Mesendoderm (in vitro differentiated cells): ENCODE measurements around the gene MACROD1.
A peak's percentile ranks its signal among the peaks of the same experiment; 100 is the strongest.

Experiments used
- DNase-seq: peaks from one replicate; pipeline ENCODE4 v3.0.0; 2013
- H2AK5ac ChIP-seq: 2 replicates; pipeline ENCODE4 v1.6.1; 2013; ENCODE audit warnings: low read length, inconsistent platforms
- H2BK120ac ChIP-seq: 2 replicates; pipeline ENCODE4 v1.6.1; 2013; ENCODE audit warnings: low read depth, mild to moderate bottlenecking, low read length, moderate library complexity, mixed read lengths
- H2BK15ac ChIP-seq: replicated peaks from 2 replicates; pipeline ENCODE4 v1.6.1; 2013; ENCODE audit warnings: low read depth, mild to moderate bottlenecking, moderate library complexity
- H2BK5ac ChIP-seq: 2 replicates; pipeline ENCODE4 v1.6.1; 2013; ENCODE audit warnings: low read length, inconsistent platforms
- H3K18ac ChIP-seq: 2 replicates; pipeline ENCODE4 v1.6.1; 2013; ENCODE audit warnings: mild to moderate bottlenecking, low read length, mixed read lengths
- H3K23ac ChIP-seq: one replicate; pipeline ENCODE4 v1.6.1; 2013; ENCODE audit warnings: low read length
- H3K27ac ChIP-seq: 2 replicates; pipeline ENCODE4 v1.5.1; 2013; ENCODE audit warnings: low read depth, mild to moderate bottlenecking, inconsistent platforms, low read length, moderate library complexity
- H3K27me3 ChIP-seq: 2 replicates; pipeline ENCODE4 v1.6.1; 2013; ENCODE audit warnings: low read length, control low read depth, mild to moderate bottlenecking, inconsistent platforms; ENCODE audit not compliant: insufficient read depth, poor library complexity
- H3K36me3 ChIP-seq: 2 replicates; pipeline ENCODE4 v1.6.1; 2013; ENCODE audit warnings: low read length, inconsistent platforms; ENCODE audit not compliant: control insufficient read depth, insufficient read depth
- H3K4ac ChIP-seq: one replicate; pipeline ENCODE4 v1.6.1; 2013; ENCODE audit warnings: low read depth, mild to moderate bottlenecking, low read length, moderate library complexity
- H3K4me1 ChIP-seq: 2 replicates; pipeline ENCODE4 v1.6.1; 2013; ENCODE audit warnings: low read depth, low read length, inconsistent platforms; ENCODE audit not compliant: control insufficient read depth
- H3K4me2 ChIP-seq: 2 replicates; pipeline ENCODE4 v1.6.1; 2013; ENCODE audit warnings: low read length
- H3K4me3 ChIP-seq: 2 replicates; pipeline ENCODE4 v1.5.1; 2013; ENCODE audit warnings: mild to moderate bottlenecking, low read length
- H3K56ac ChIP-seq: one replicate; pipeline ENCODE4 v1.6.1; 2013; ENCODE audit warnings: low read length
- H3K79me1 ChIP-seq: 2 replicates; pipeline ENCODE4 v1.6.1; 2013; ENCODE audit warnings: low read length, inconsistent platforms
- H3K79me2 ChIP-seq: 2 replicates; pipeline ENCODE4 v1.6.1; 2013; ENCODE audit warnings: mild to moderate bottlenecking, low read length; ENCODE audit not compliant: control insufficient read depth, insufficient read depth
- H3K9ac ChIP-seq: 2 replicates; pipeline ENCODE4 v1.6.1; 2013; ENCODE audit warnings: low read length, inconsistent platforms
- H4K5ac ChIP-seq: one replicate; pipeline ENCODE4 v1.6.1; 2013; ENCODE audit warnings: low read length
- H4K8ac ChIP-seq: one replicate; pipeline ENCODE4 v1.6.1; 2013; ENCODE audit warnings: low read depth, mild to moderate bottlenecking, control low read depth, low read length, moderate library complexity
- WGBS: extraction: QIAGEN DNeasy Blood & Tissue Kit; methylation state at CpG from one replicate; pipeline ENCODE4 v1.1.7; 2013; ENCODE audit warnings: low lambda C conversion rate, missing lambda C conversion rate; ENCODE audit not compliant: insufficient coverage; ENCODE audit errors: extremely low coverage; 5-methylcytosine and 5-hydroxymethylcytosine counted together

The MACROD1 gene

DNA sequence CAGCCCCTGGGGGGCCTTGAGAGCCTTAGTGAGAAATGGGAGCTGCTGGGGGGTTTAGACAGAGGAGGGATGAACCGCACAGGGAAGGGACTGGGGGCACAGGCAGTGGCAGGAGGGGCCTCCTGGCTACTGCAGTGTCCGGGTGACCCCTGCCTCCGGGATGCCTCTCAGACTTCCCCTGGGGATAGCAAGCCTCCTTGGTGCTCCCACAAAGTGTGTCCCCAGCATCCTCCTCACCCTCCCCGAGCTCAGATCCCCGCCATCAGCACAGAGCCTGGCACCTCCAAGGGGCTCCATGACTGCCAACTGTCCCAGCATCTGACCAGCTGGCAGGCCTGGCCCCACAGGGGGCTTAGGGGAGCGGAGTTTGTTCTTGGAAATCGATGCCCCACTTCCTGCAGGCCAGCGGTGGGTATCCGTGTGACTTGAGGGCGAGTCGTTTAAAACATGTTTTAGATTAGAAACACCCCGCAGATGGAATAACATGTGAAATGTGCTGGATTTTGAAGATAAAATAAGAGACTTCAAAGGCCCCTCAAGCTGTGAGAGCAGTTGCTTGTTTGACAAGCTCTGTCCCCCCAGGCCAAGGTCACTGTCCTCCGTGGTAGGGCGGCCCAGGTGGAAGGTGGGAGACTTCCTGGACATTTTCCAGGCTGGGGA is 143.7 kb downstream of the MACROD1 start:
- Histone ChIP-seq H3K4me1 (peaks cover 2% of the 10 kb centered on the region), H3K79me1 (no peaks in the 10 kb centered on the region), H3K27ac (no peak overlapping the region), H4K5ac (no peak overlapping the region), H3K4ac (no peak overlapping the region), H3K27me3 (no peaks in the 10 kb centered on the region), H2AK5ac (no peak overlapping the region), H2BK5ac (no peak overlapping the region), H4K8ac (no peak overlapping the region), H3K79me2 (no peaks in the 10 kb centered on the region), H2BK15ac (no peak overlapping the region), H3K9ac (no peak overlapping the region), H3K4me2 (no peak overlapping the region), H3K23ac (no peak overlapping the region), H3K56ac (peak overlapping the region; percentile 2), H3K18ac (no peak overlapping the region), H3K36me3 (no peaks in the 10 kb centered on the region), H3K4me3 (no peak overlapping the region), H2BK120ac (no peak overlapping the region)
- DNase-seq: no peak
- no CpG with 5 or more reads among the region's 14 CpGs for WGBS

DNA sequence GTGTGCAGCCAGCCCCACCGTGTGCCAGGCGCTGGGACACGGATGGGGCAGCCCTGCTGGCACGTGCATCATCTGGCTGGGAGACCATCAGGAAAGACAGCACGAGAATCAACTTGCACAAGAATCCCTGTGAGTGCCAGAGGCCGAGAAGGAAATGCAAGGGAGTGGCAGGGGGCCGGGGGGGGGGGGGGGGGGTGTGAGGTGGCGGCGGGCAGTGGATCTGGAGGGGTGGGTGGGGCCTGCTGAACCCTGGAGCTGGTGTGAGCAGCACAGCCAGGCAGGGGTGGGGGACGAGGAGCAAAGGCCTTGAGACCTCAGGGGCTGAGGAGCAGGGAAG is 144.2 kb downstream of the MACROD1 start:
- no peak overlapping the region for H3K9ac ChIP-seq
- H4K8ac ChIP-seq: no peak overlapping the region
- no peaks in the 10 kb centered on the region for H3K36me3 ChIP-seq
- H3K56ac ChIP-seq: peak overlapping the region; percentile 2
- H3K18ac ChIP-seq: no peak overlapping the region
- no peak overlapping the region for H2AK5ac ChIP-seq
- no peak overlapping the region for H4K5ac ChIP-seq
- H3K4me3 ChIP-seq: no peak overlapping the region
- no peaks in the 10 kb centered on the region for H3K79me1 ChIP-seq
- H3K4me2 ChIP-seq: no peak overlapping the region
- peaks cover 2% of the 10 kb centered on the region for H3K4me1 ChIP-seq
- H2BK15ac ChIP-seq: no peak overlapping the region
- no peak overlapping the region for H3K23ac ChIP-seq
- no peak overlapping the region for H3K27ac ChIP-seq
- no peak overlapping the region for H2BK120ac ChIP-seq
- no peaks in the 10 kb centered on the region for H3K79me2 ChIP-seq
- H3K4ac ChIP-seq: no peak overlapping the region
- no peaks in the 10 kb centered on the region for H3K27me3 ChIP-seq
- no CpG with 5 or more reads among the region's 10 CpGs for WGBS
- no peak for DNase-seq
- H2BK5ac ChIP-seq: no peak overlapping the region

DNA sequence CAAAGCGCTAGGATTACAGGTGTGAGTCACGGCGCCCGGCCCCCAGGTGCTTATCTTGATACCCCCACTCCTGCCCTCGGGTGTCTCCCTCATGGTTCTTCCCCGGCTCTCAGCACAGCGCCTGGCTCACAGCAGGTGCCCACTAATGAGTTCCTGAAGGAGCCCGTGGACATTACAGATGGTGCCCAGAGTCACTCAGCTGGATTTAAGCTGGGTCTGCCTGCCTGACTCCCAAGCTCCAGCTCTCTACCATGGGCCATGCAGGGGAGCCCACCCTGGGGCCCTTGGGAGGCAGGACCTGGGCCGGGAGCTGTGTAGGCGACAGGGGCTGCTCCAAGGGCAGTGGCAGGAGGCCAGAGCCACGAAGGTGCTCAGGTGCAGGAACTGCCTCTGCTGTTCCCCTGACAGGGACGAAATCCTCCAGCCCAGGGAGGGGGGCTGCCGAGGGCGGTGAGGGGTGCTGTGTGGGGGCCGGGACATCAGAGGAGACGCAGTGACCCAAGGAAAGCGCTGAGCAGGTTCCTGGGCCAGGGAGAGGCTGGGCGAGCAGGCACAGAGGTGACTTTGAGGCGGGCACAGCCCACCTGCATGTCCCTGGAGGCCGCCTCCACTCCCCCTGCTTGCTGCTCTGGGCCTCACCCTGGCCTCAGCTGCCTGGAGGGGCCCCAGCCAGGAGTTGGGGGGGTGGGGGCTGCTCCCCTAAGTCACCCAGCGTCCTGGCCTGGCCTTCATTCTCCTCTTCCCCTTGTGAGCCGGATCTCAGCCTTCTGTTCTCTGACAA is 144.7 kb downstream of the MACROD1 start:
- no peak overlapping the region for H3K27ac ChIP-seq
- H3K27me3 ChIP-seq: no peaks in the 10 kb centered on the region
- H4K8ac ChIP-seq: no peak overlapping the region
- H3K18ac ChIP-seq: no peak overlapping the region
- no peak overlapping the region for H3K4me3 ChIP-seq
- H3K79me1 ChIP-seq: no peaks in the 10 kb centered on the region
- no peaks in the 10 kb centered on the region for H3K79me2 ChIP-seq
- no peak overlapping the region for H3K23ac ChIP-seq
- no peak overlapping the region for H3K9ac ChIP-seq
- H3K4me2 ChIP-seq: no peak overlapping the region
- no peak overlapping the region for H2BK15ac ChIP-seq
- no peak overlapping the region for H2BK5ac ChIP-seq
- H3K56ac ChIP-seq: peak overlapping the region; percentile 42
- no peak overlapping the region for H2BK120ac ChIP-seq
- H3K4ac ChIP-seq: no peak overlapping the region
- no peak overlapping the region for H2AK5ac ChIP-seq
- no peak overlapping the region for H4K5ac ChIP-seq
- WGBS: no CpG with 5 or more reads among the region's 22 CpGs
- DNase-seq: no peak
- H3K4me1 ChIP-seq: peaks cover 2% of the 10 kb centered on the region
- no peaks in the 10 kb centered on the region for H3K36me3 ChIP-seq

DNA sequence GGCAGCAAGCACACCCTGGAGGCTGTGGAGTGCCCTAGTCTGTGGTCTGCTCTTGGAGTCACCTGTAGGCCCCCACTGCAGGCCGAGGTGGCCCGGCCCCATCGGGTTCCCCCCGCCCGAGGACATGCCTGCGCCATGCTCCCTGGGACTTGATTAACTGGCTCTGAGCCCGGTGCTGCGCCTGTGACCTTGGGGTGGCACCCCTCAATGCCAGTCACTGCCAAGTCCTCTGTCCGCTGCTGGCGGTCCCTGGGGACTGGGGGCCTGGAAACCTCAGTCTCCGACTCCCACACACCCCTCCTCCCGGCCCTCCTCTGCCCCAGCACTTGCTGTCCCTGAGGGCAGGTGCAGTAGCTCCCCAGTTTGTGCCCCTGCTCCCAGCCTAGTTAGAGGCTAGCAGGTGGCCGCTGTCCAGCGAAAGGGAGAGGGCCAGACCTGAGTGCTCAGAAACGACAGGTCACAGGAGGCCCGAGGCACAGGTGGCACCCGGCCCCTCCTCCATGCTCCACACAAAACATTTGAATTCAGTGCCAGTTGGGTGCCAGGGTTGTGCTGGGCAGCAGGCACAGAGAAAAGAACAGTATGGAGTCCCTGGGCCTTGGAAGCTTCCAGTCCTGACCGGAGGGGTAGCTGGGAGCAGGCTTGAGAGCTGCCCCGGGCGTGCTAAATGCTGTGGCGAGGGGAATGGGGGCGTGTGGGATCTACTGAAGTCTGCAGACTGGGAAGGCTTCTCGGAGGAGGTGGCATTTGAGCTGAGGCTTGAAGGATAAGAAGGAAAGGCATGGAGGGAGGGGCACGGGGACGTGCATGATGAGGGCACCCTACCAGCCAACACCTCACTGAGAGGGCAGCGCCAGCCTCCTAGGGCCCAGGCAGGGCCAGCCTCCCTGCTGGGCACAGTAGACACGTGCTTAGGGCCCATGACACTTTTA is 146.5 kb downstream of the MACROD1 start:
- H3K27me3 ChIP-seq: no peaks in the 10 kb centered on the region
- no peak overlapping the region for H3K56ac ChIP-seq
- no peak overlapping the region for H3K4me3 ChIP-seq
- H2BK15ac ChIP-seq: no peak overlapping the region
- no peaks in the 10 kb centered on the region for H3K36me3 ChIP-seq
- no peak overlapping the region for H4K8ac ChIP-seq
- no peak overlapping the region for H4K5ac ChIP-seq
- no peak overlapping the region for H3K4me2 ChIP-seq
- H2AK5ac ChIP-seq: no peak overlapping the region
- no peak overlapping the region for H3K27ac ChIP-seq
- no peak overlapping the region for H3K4ac ChIP-seq
- H2BK5ac ChIP-seq: no peak overlapping the region
- no CpG with 5 or more reads among the region's 27 CpGs for WGBS
- H3K79me2 ChIP-seq: no peaks in the 10 kb centered on the region
- peaks cover 2% of the 10 kb centered on the region for H3K4me1 ChIP-seq
- no peak overlapping the region for H3K9ac ChIP-seq
- H2BK120ac ChIP-seq: no peak overlapping the region
- H3K18ac ChIP-seq: no peak overlapping the region
- no peak overlapping the region for H3K23ac ChIP-seq
- no peak for DNase-seq
- no peaks in the 10 kb centered on the region for H3K79me1 ChIP-seq

DNA sequence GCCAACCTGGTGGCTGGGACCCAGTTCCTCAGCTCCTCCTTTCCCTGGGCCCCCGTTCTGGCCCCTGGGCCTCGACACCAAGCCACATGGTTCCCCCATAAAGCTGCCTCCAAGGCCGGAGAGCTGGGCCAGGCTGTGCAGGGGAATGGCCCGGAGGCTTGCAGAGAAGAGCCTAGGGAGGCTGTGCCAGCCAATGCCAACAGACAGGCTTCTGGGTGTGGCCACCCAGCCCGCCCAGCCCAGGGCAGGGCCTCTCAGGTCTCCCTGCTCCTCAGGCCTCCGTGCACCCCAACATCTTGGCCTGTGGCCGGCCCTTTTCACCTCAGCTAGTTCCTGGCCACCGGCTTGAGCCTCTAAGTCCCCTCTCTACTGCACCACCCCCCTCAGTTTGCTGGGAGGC is 147.6 kb downstream of the MACROD1 start:
- DNase-seq: no peak
- Histone ChIP-seq H4K5ac (no peak overlapping the region), H3K4me2 (no peak overlapping the region), H3K27me3 (no peaks in the 10 kb centered on the region), H3K23ac (no peak overlapping the region), H3K9ac (no peak overlapping the region), H4K8ac (no peak overlapping the region), H3K79me1 (no peaks in the 10 kb centered on the region), H3K18ac (no peak overlapping the region), H3K36me3 (no peaks in the 10 kb centered on the region), H3K4ac (no peak overlapping the region), H2BK120ac (no peak overlapping the region), H3K4me1 (peaks cover 2% of the 10 kb centered on the region), H3K27ac (no peak overlapping the region), H3K79me2 (no peaks in the 10 kb centered on the region), H2AK5ac (no peak overlapping the region), H3K56ac (no peak overlapping the region), H2BK5ac (no peak overlapping the region), H2BK15ac (no peak overlapping the region), H3K4me3 (no peak overlapping the region)
- WGBS: no CpG with 5 or more reads among the region's 8 CpGs
